GM18861 (cell line): ENCODE measurements around the gene LAMP5.

ENCODE experiments used
- ATAC-seq: cut with Tn5 transposase; IDR thresholded peaks from one replicate; pipeline ENCODE4 v1.9.1; 2021; ENCODE audit not compliant: unreplicated experiment

Gene LAMP5

GRCh38 chr20:9499126-9499899, 15.1 kb upstream of the LAMP5 start:
- ATAC-seq: no peak

- ATAC-seq: peak; percentile 70
Measured at GRCh38 chr20:9500121-9500520, 14.3 kb upstream of the LAMP5 start.

- ATAC-seq: no peak
Measured at GRCh38 chr20:9501473-9501872, 12.9 kb upstream of the LAMP5 start.

- ATAC-seq: no peak
Measured at GRCh38 chr20:9503526-9504245, 10.7 kb upstream of the LAMP5 start.

GRCh38 chr20:9506280-9506821, 8.0 kb upstream of the LAMP5 start:
- ATAC-seq: no peak

- no peak for ATAC-seq
Measured at GRCh38 chr20:9506964-9507369, 7.4 kb upstream of the LAMP5 start.

GRCh38 chr20:9507544-9508239, 6.7 kb upstream of the LAMP5 start:
- no peak for ATAC-seq

GRCh38 chr20:9508240-9508661, 6.1 kb upstream of the LAMP5 start:
- no peak for ATAC-seq

GRCh38 chr20:9508696-9509178, 5.7 kb upstream of the LAMP5 start:
- ATAC-seq: no peak

- no peak for ATAC-seq
Measured at GRCh38 chr20:9509246-9509645, 5.1 kb upstream of the LAMP5 start.

- ATAC-seq: no peak
Measured at GRCh38 chr20:9510911-9511310, 3.5 kb upstream of the LAMP5 start.

- no peak for ATAC-seq
Measured at GRCh38 chr20:9514072-9514460, 324 bp upstream of the LAMP5 start.

GRCh38 chr20:9515214-9515585, 810 bp downstream of the LAMP5 start:
- ATAC-seq: no peak

GRCh38 chr20:9515741-9516233, 1.4 kb downstream of the LAMP5 start:
- ATAC-seq: no peak

GRCh38 chr20:9516234-9516871, 2.0 kb downstream of the LAMP5 start:
- no peak for ATAC-seq

GRCh38 chr20:9517297-9518162, 3.1 kb downstream of the LAMP5 start:
- ATAC-seq: no peak

- no peak for ATAC-seq
Measured at GRCh38 chr20:9518576-9519175, 4.3 kb downstream of the LAMP5 start.

GRCh38 chr20:9520086-9520485, 5.7 kb downstream of the LAMP5 start:
- no peak for ATAC-seq

GRCh38 chr20:9523636-9524035, 9.2 kb downstream of the LAMP5 start:
- no peak for ATAC-seq
